ENCODE measurements around the gene DIAPH3. TPM values are rescaled to one million over a fixed set of nuclear protein-coding genes. Genes with fewer than 3 reads are reported as not detected.
"Not testable (repeated sequence)": the region's sequence is repeated elsewhere in the genome, so short reads cannot be mapped to it uniquely, and the experiment has no call there.

DIAPH3 gene
- total and polyA plus RNA-seq, 2 experiments from 2014 or later: 2.9 to 5.2 TPM

GRCh38 chr13:60094385-60095088 is 69.2 kb downstream of the DIAPH3 start:
- H3K36me3 ChIP-seq: no peaks in the 10 kb centered on the region
- H3K27ac ChIP-seq: no peak overlapping the region
- no peaks in the 10 kb centered on the region for H3K27me3 ChIP-seq
- no peak for DNase-seq (ENCODE audit: low read depth in 1 of 2, low spot score in 1 of 2)
- H3K4me1 ChIP-seq (ENCODE audit: low read depth): peaks cover 14% of the 10 kb centered on the region
- no peak overlapping the region for H3K4me3 ChIP-seq
- no peaks in the 10 kb centered on the region for H3K9me3 ChIP-seq (ENCODE audit: low read depth)
- TF ChIP-seq, protein P1, sequence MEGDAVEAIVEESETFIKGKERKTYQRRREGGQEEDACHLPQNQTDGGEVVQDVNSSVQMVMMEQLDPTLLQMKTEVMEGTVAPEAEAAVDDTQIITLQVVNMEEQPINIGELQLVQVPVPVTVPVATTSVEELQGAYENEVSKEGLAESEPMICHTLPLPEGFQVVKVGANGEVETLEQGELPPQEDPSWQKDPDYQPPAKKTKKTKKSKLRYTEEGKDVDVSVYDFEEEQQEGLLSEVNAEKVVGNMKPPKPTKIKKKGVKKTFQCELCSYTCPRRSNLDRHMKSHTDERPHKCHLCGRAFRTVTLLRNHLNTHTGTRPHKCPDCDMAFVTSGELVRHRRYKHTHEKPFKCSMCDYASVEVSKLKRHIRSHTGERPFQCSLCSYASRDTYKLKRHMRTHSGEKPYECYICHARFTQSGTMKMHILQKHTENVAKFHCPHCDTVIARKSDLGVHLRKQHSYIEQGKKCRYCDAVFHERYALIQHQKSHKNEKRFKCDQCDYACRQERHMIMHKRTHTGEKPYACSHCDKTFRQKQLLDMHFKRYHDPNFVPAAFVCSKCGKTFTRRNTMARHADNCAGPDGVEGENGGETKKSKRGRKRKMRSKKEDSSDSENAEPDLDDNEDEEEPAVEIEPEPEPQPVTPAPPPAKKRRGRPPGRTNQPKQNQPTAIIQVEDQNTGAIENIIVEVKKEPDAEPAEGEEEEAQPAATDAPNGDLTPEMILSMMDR (IDR thresholded peaks at IDR 0.05; ENCODE audit: low read depth, low read length): no peak

- no peak for DNase-seq (ENCODE audit: low read depth in 1 of 2, low spot score in 1 of 2)
- Histone ChIP-seq H3K27ac (peak overlapping the region; percentile 24), H3K4me3 (no peak overlapping the region), H3K36me3 (no peaks in the 10 kb centered on the region), H3K9me3 (ENCODE audit: low read depth) (no peaks in the 10 kb centered on the region), H3K4me1 (ENCODE audit: low read depth) (peaks cover 14% of the 10 kb centered on the region), H3K27me3 (no peaks in the 10 kb centered on the region)
- TF ChIP-seq, protein P1 (IDR thresholded peaks at IDR 0.05; ENCODE audit: low read depth, low read length): no peak
Observed at GRCh38 chr13:60093425-60094019, 70.2 kb downstream of the DIAPH3 start.

DNA sequence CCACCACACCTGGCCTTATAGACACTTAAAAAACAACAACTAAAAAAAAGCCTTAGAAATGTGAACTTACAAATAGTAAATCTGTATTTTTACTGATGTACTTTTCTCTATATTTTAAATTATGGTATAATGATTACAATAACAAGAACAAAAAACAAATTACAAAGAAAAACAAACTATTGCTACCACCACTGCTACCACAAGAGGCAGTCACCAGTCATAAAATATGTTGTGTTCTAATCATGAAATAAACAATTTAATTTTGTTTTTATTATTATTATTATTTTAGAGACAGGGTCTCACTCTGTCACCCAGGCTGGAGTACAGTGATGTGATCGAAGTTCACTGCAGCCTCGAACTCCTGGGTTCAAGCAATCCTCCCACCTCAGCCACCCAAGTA is 72.2 kb downstream of the DIAPH3 start:
- no peak for DNase-seq (ENCODE audit: low read depth in 1 of 2, low spot score in 1 of 2)
- Histone ChIP-seq H3K36me3 (no peaks in the 10 kb centered on the region), H3K4me3 (no peak overlapping the region), H3K27ac (no peak overlapping the region), H3K27me3 (no peaks in the 10 kb centered on the region), H3K4me1 (ENCODE audit: low read depth) (peaks cover 11% of the 10 kb centered on the region), H3K9me3 (ENCODE audit: low read depth) (no peaks in the 10 kb centered on the region)
- TF ChIP-seq, protein P1 (IDR thresholded peaks at IDR 0.05; ENCODE audit: low read depth, low read length): peak; percentile 7

DNA sequence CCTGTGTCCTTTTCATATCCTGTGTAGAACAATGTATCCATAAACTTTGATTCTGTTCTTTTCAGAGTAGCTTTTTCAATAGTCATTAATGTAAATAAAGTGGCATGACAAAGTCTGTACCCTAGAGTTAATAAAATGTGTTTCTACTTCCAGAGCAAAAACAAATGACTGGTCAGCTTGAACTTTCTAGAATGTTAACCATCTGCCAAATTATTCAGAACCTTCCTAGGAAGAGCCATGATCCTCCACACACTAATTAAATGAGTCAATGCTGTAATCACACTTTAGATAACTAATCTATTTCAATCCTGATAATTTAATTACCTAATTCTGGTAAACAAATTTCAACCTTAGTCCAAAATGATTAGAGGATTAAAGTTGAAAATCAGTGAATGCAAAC is 73.2 kb downstream of the DIAPH3 start:
- H3K36me3 ChIP-seq: no peaks in the 10 kb centered on the region
- peak in 1 of 2 donors; percentile 42 for DNase-seq (ENCODE audit: low read depth in 1 of 2, low spot score in 1 of 2)
- no peak overlapping the region for H3K27ac ChIP-seq
- H3K9me3 ChIP-seq (ENCODE audit: low read depth): no peaks in the 10 kb centered on the region
- H3K4me3 ChIP-seq: no peak overlapping the region
- TF ChIP-seq, protein P1 (IDR thresholded peaks at IDR 0.05; ENCODE audit: low read depth, low read length): no peak
- H3K27me3 ChIP-seq: no peaks in the 10 kb centered on the region
- peaks cover 1% of the 10 kb centered on the region for H3K4me1 ChIP-seq (ENCODE audit: low read depth)

DNA sequence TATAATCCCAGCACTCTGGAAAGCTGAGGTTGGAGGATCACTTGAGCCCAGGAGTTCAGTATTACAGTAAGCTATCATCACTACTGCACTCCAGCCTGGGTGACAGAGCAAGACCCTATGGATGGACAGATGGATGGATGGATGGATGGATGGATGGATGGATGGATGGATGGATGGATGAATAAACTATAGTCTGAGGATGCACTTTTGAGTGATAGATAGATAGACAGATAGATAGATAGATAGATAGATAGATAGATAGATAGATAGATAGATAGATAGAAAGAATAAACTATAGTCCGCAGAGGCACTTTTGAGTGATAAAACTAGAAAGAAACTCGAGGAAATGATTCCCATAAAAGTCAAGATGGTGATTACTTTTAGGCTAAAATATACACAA is 79.9 kb downstream of the DIAPH3 start:
- H3K27ac ChIP-seq; H3K9me3 ChIP-seq (ENCODE audit: low read depth); H3K4me1 ChIP-seq (ENCODE audit: low read depth); H3K27me3 ChIP-seq; H3K36me3 ChIP-seq; DNase-seq (ENCODE audit: low read depth in 1 of 2, low spot score in 1 of 2); H3K4me3 ChIP-seq: not testable (repeated sequence)

DNA sequence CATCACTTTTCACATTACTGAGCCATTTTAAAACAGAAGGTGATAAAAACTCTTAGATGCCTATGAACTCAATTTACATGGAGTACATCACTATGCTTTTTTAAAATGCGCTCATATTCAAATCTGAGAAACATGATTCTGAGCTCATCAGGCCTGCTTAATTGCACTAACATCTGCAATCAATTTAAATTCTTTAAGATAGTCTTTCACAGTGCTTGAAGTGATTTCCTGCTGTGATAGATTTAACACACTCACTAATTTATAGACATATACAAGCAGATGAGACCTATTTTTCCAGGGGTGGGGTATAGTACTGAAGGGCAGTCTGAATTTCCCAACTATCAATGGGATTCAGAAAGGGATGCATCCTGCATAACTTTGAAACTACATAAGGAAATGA is 82.9 kb downstream of the DIAPH3 start:
- no peaks in the 10 kb centered on the region for H3K9me3 ChIP-seq (ENCODE audit: low read depth)
- no peak overlapping the region for H3K4me3 ChIP-seq
- TF ChIP-seq, protein P1 (IDR thresholded peaks at IDR 0.05; ENCODE audit: low read depth, low read length): no peak
- H3K4me1 ChIP-seq (ENCODE audit: low read depth): peaks cover 8% of the 10 kb centered on the region
- H3K36me3 ChIP-seq: no peaks in the 10 kb centered on the region
- no peaks in the 10 kb centered on the region for H3K27me3 ChIP-seq
- no peak for DNase-seq (ENCODE audit: low read depth in 1 of 2, low spot score in 1 of 2)
- no peak overlapping the region for H3K27ac ChIP-seq

Measured in cardiac muscle cell (in vitro differentiated cells and primary cell).